HG03342 (cell line): ENCODE results near the gene OXCT1.
"Not testable (repeated sequence)": the region's sequence is repeated elsewhere in the genome, so short reads cannot be mapped to it uniquely, and the experiment has no call there.

Source experiments
- ATAC-seq: cut with Tn5 transposase; IDR thresholded peaks from one replicate; pipeline ENCODE4 v1.9.1; 2021; ENCODE audit warnings: mild to moderate bottlenecking, moderate library complexity; ENCODE audit not compliant: unreplicated experiment

The OXCT1 gene

GRCh38 chr5:41728281-41728680, 141.9 kb downstream of the OXCT1 start:
- no peak for ATAC-seq

- ATAC-seq = no peak
Observed at GRCh38 chr5:41722359-41722950, 147.8 kb downstream of the OXCT1 start.

GRCh38 chr5:41721516-41721915, 148.7 kb downstream of the OXCT1 start:
- no peak for ATAC-seq

GRCh38 chr5:41716382-41716781, 153.8 kb downstream of the OXCT1 start:
- ATAC-seq = no peak

GRCh38 chr5:41714446-41714845, 155.8 kb downstream of the OXCT1 start:
- ATAC-seq = not testable (repeated sequence)

GRCh38 chr5:41708604-41708940, 161.7 kb downstream of the OXCT1 start:
- no peak for ATAC-seq

GRCh38 chr5:41707853-41708603, 162.2 kb downstream of the OXCT1 start:
- peak; percentile 93 for ATAC-seq

GRCh38 chr5:41695920-41696582, 174.2 kb downstream of the OXCT1 start:
- ATAC-seq = peak; percentile 82

- peak; percentile 42 for ATAC-seq
Observed at GRCh38 chr5:41686767-41687166, 183.5 kb downstream of the OXCT1 start.

- ATAC-seq = no peak
Observed at GRCh38 chr5:41686191-41686590, 184.0 kb downstream of the OXCT1 start.

- ATAC-seq = no peak
Observed at GRCh38 chr5:41683181-41683580, 187.0 kb downstream of the OXCT1 start.

- no peak for ATAC-seq
Observed at GRCh38 chr5:41682641-41683040, 187.6 kb downstream of the OXCT1 start.

GRCh38 chr5:41681840-41682239, 188.4 kb downstream of the OXCT1 start:
- ATAC-seq = no peak
